T-helper 1 cell treated with Interleukin-12 subunit alpha and Interleukin-12 subunit beta and Interleukin-4 antibody, amounts not matched to agents 30 μg/mL and 1 μg/mL, for 36 hours (primary cell): ENCODE results near the gene GATA1.

Experiments used
- H3K27ac Mint-ChIP-seq: one replicate; pipeline ENCODE4 v1.8.0; 2021; ENCODE audit warnings: mild to moderate bottlenecking, mixed read lengths
- H3K27me3 Mint-ChIP-seq: one replicate; pipeline ENCODE4 v1.8.0; 2021; ENCODE audit warnings: low read depth, mixed read lengths
- H3K36me3 Mint-ChIP-seq: one replicate; pipeline ENCODE4 v1.8.0; 2021; ENCODE audit warnings: low read depth, mixed read lengths
- H3K4me1 Mint-ChIP-seq: one replicate; pipeline ENCODE4 v1.8.0; 2021; ENCODE audit warnings: low read depth, mixed read lengths
- H3K4me3 Mint-ChIP-seq: one replicate; pipeline ENCODE4 v1.8.0; 2021; ENCODE audit warnings: mild to moderate bottlenecking, moderate library complexity, mixed read lengths
- H3K9me3 Mint-ChIP-seq: one replicate; pipeline ENCODE4 v1.8.0; 2021; ENCODE audit warnings: mixed read lengths

The GATA1 gene

DNA sequence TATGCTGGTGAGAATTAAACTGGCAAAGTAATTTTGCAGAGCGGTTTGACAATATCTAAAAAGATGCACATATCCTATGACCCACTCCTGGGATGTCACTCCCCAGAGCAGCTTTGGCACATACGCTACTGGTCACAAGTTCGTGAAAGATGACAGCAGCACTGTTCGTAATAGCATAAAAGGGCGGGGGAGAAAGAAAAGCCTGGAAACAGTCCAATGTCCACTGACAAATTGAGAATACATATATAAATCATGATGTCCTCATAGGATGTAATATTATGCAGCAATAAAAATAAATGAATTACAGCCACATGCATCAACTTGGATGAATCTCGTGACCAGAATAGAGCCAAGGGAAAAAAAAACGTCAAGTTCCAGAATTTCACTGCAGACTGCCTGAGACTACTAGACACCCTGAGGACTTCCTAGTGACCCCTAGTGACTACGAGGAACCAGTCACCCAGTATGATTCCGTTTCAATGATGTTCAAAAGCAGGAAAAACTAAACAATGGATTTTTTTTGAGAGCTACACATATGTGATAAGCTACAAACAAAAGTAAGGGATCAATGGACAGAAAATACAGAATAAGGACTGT lies 47.2 kb downstream of the GATA1 start:
- H3K4me3 Mint-ChIP-seq, result no peak overlapping the region
- H3K4me1 Mint-ChIP-seq, result peaks cover 9% of the 10 kb centered on the region
- no peak overlapping the region for H3K27ac Mint-ChIP-seq
- peaks cover 53% of the 10 kb centered on the region for H3K27me3 Mint-ChIP-seq
- no peaks in the 10 kb centered on the region for H3K9me3 Mint-ChIP-seq
- H3K36me3 Mint-ChIP-seq, result no peaks in the 10 kb centered on the region

DNA sequence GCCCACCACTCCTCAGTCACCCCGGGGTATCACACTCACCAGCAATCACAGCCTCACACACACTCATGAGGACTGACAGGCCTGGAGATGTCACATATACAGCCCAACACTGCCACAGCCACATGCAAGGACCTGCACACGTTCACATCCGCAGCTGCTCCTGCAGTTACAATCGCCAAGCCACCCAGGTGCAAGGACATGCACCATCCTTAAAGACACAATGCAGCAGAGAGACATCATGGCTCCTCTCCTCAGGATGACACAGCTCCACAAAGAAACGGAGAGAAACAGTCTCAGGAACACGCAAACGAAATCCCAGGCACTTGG lies 48.0 kb downstream of the GATA1 start:
- Mint-ChIP-seq H3K27me3 (peaks cover 48% of the 10 kb centered on the region), H3K9me3 (no peaks in the 10 kb centered on the region), H3K36me3 (no peaks in the 10 kb centered on the region), H3K4me1 (peaks cover 9% of the 10 kb centered on the region), H3K27ac (peak overlapping the region; percentile 14), H3K4me3 (peak overlapping the region; percentile 82)

DNA sequence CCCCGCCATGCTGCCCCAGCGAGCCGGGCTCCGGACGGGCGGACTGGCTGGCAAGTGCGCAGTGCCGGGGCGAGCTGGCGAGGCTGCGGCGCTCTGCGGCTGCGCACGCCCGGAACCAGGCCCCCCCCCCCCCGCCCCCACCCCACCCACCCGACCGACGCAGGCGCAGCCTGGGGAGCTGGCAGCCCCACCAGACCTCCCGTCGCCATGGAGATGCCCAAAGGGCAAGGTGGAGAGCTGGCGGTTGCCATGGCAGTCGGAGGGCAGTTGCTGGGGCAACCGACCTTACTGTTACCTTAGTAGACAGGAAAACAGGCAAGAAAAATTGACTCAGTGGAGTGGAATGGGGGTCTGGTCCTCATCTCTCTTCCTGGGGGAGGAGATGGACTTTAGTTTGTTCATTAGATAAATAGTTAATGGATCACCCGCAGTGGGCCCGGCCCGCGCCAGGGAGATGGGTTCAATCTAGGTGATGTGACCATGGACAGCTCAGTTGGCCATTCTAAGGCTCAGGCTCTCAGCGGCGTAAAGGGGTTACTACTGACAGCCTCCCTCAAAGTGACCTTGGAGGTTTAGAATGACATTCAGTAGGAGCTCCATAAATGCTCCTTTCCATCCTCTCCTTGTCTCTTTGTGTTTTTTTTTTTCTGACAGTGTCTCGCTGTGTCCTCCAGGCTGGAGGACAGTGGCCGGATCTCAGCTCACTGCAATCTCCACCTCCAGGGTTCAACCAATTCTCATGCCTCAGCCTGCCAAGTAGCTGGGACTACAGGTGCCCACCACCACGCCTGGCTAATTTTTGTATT lies 49.3 kb downstream of the GATA1 start, which contains the start of gene PCSK1N:
PCSK1N (minus strand) TSS at position 87 of the 806 bp plus-strand sequence; CDS start at position 9, 78 bp downstream.
- Mint-ChIP-seq H3K27ac (peak within 1 kb of the TSS; percentile 15), H3K4me1 (peaks cover 9% of the 10 kb centered on the region), H3K4me3 (peak within 1 kb of the TSS; percentile 82), H3K9me3 (no peaks in the 10 kb centered on the region), H3K36me3 (no peaks in the 10 kb centered on the region), H3K27me3 (peaks cover 45% of the 10 kb centered on the region)

DNA sequence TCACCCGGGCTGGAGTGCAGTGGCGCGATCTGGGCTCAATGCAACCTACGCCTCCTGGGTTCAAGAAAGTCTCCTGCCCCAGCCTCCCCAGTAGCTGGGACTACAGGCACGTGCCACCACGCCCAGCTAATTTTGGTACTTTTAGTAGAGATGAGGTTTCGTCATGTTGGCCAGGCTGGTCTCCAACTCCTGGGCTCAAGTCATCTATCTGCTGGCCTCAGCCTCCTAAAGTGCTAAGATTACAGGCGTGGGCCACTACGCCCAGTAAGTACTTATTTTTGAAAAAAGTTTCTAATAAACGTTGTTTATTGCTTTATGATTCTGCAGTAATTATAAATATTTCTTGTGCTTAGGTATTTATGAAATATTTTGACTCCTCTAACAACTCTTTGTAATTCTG lies 53.3 kb downstream of the GATA1 start:
- Mint-ChIP-seq H3K4me3 (no peak overlapping the region), H3K9me3 (no peaks in the 10 kb centered on the region), H3K27me3 (peaks cover 23% of the 10 kb centered on the region), H3K27ac (no peak overlapping the region), H3K4me1 (peaks cover 2% of the 10 kb centered on the region), H3K36me3 (no peaks in the 10 kb centered on the region)
